ENCODE measurements around the gene ALOX5AP. TPM values are rescaled to one million over a fixed set of nuclear protein-coding genes. Genes with fewer than 3 reads are reported as not detected.

ALOX5AP gene
- total RNA-seq, 6 experiments from 2014 or later: 0.53 to 6.7 (median 3.7) TPM

GRCh38 chr13:30803749-30804148 is 68.4 kb downstream of the ALOX5AP start:
- Histone ChIP-seq H3K36me3 (no peaks in the 10 kb centered on the region), H3K27ac (peak overlapping the region in 2 of 3 donors; percentile 70 to 80), H3K9me3 (no peaks in the 10 kb centered on the region), H3K27me3 (no peaks in the 10 kb centered on the region), H3K4me1 (peaks cover 0 to 27% (median 11%) of the 10 kb centered on the region in 4 donors), H3K4me3 (peak overlapping the region; percentile 48 to 68 (median 50))
- TF ChIP-seq POLR2A (IDR thresholded peaks at IDR 0.05) (no peak), CTCF (IDR thresholded peaks at IDR 0.05) (no peak)
- intact Hi-C loops (cut with DNase I): loop anchor here in 1 of 2 donors (5.0 kb wide), 1 partner anchor 121 kb away; no protein-coding TSS in a partner anchor
- DNase-seq (no peak), ATAC-seq (peak; percentile 5 to 15 (median 8))
- WGBS (ENCODE audit: insufficient coverage, low coverage, low lambda C conversion rate, missing lambda C conversion rate): 60% methylated on average over 1 of the region's 5 CpGs

GRCh38 chr13:30804474-30804873 is 69.1 kb downstream of the ALOX5AP start:
- no CpG with 5 or more reads among the region's 5 CpGs for WGBS (ENCODE audit: insufficient coverage, low coverage, low lambda C conversion rate, missing lambda C conversion rate)
- intact Hi-C loops (cut with DNase I): loop anchor here in 1 of 2 donors (5.0 kb wide), 1 partner anchor 122 kb away; no protein-coding TSS in a partner anchor
- no peaks in the 10 kb centered on the region for H3K9me3 ChIP-seq

GRCh38 chr13:30805132-30805537 is 69.8 kb downstream of the ALOX5AP start:
- H3K9me3 ChIP-seq: no peaks in the 10 kb centered on the region
- H3K27me3 ChIP-seq: no peaks in the 10 kb centered on the region
- intact Hi-C loops (cut with DNase I): no loop called here
- H3K27ac ChIP-seq: peak overlapping the region; percentile 37 to 55 (median 38)
- 9% methylated on average over 4 of the region's 4 CpGs for WGBS (ENCODE audit: insufficient coverage, low coverage, low lambda C conversion rate, missing lambda C conversion rate)
- no peak for TF ChIP-seq CTCF (IDR thresholded peaks at IDR 0.05)
- H3K36me3 ChIP-seq: no peaks in the 10 kb centered on the region
- H3K4me1 ChIP-seq: peaks cover 0 to 27% (median 11%) of the 10 kb centered on the region in 4 donors
- ATAC-seq (peak; percentile 46 to 72 (median 62)), DNase-seq (peak; percentile 60 to 85 (median 80))
- H3K4me3 ChIP-seq: no peak overlapping the region

More at GRCh38 chr13:30804474-30804873, 69.1 kb downstream of the ALOX5AP start:
- H3K4me1 ChIP-seq: peaks cover 0 to 27% (median 11%) of the 10 kb centered on the region in 4 donors
- H3K4me3 ChIP-seq: no peak overlapping the region
- TF ChIP-seq POLR2A (IDR thresholded peaks at IDR 0.05) (no peak), CTCF (IDR thresholded peaks at IDR 0.05) (peak in 1 of 4 donors; percentile 8)
- ATAC-seq (no peak), DNase-seq (no peak)
- H3K36me3 ChIP-seq: no peaks in the 10 kb centered on the region
- H3K27me3 ChIP-seq: no peaks in the 10 kb centered on the region
- peak overlapping the region in 1 of 3 donors; percentile 70 for H3K27ac ChIP-seq

- Histone ChIP-seq H3K9me3 (no peaks in the 10 kb centered on the region), H3K4me3 (no peak overlapping the region), H3K27ac (peak overlapping the region; percentile 37 to 55 (median 38)), H3K4me1 (peaks cover 0 to 27% (median 11%) of the 10 kb centered on the region in 4 donors), H3K36me3 (no peaks in the 10 kb centered on the region), H3K27me3 (no peaks in the 10 kb centered on the region)
- ATAC-seq (peak; percentile 14 to 41 (median 28)), DNase-seq (peak in 2 of 3 donors; percentile 35 to 55)
- no peak for TF ChIP-seq POLR2A (IDR thresholded peaks at IDR 0.05)
- no peak for TF ChIP-seq CTCF (IDR thresholded peaks at IDR 0.05)
- 40% methylated on average over 7 of the region's 7 CpGs for WGBS (ENCODE audit: insufficient coverage, low coverage, low lambda C conversion rate, missing lambda C conversion rate)
- intact Hi-C loops (cut with DNase I): no loop called here
These were observed 70.3 kb downstream of the ALOX5AP start for GRCh38 chr13:30805603-30806011.

Data from right lobe of liver (tissue), 6 donors.